Kidney (tissue), 14 donors: Measurements from ENCODE around the gene HECW1. TPM values are rescaled to one million over a fixed set of nuclear protein-coding genes. Genes with fewer than 3 reads are reported as not detected.

Source experiments
- DNase-seq, 5 donors: peaks; one replicate each; pipeline ENCODE4 v3.0.0-alpha.2; 2013 to 2020
- FAIRE-seq: peaks from 2 replicates; lab custom pipeline; 2012; peaks lifted over from hg19 to GRCh38; lab: Jason Lieb, UNC
- H3K27ac ChIP-seq, 2 donors: one replicate each; pipeline ENCODE4 v1.7.0; 2013; ENCODE audit warnings: low read depth in 2 of 2, low read length in 2 of 2, inconsistent platforms in 1 of 2
- H3K27me3 ChIP-seq: one replicate; pipeline ENCODE4 v1.7.1; 2013; ENCODE audit warnings: low read length, inconsistent platforms; ENCODE audit not compliant: control insufficient read depth, insufficient read depth
- H3K36me3 ChIP-seq, 3 donors: one replicate each; pipeline versions ENCODE4 v1.7.0 to v1.7.1; 2013; ENCODE audit warnings: low read length in 3 of 3, control low read depth in 1 of 3, inconsistent platforms in 1 of 3; ENCODE audit not compliant: insufficient read depth in 3 of 3, control insufficient read depth in 2 of 3
- H3K4me1 ChIP-seq, 3 donors: one replicate each; pipeline versions ENCODE4 v1.7.0 to v1.7.1; 2013; ENCODE audit warnings: low read length in 3 of 3, inconsistent platforms in 1 of 3, low read depth in 1 of 3; ENCODE audit not compliant: control insufficient read depth in 2 of 3, insufficient read depth in 2 of 3
- H3K4me3 ChIP-seq, 3 donors: one replicate each; pipeline versions ENCODE4 v1.7.0 to v1.8.1; 2013; ENCODE audit warnings: low read length in 3 of 3, control low read depth in 1 of 3, inconsistent platforms in 1 of 3
- H3K9ac ChIP-seq, 3 donors: one replicate each; pipeline versions ENCODE4 v1.7.0 to v1.7.1; 2013; ENCODE audit warnings: low read length in 3 of 3, control low read depth in 1 of 3, inconsistent platforms in 1 of 3
- H3K9me3 ChIP-seq, 3 donors: one replicate each; pipeline versions ENCODE4 v1.7.0 to v1.7.1; 2013; ENCODE audit warnings: low read length in 3 of 3, control low read depth in 1 of 3, inconsistent platforms in 1 of 3; ENCODE audit not compliant: control insufficient read depth in 2 of 3, insufficient read depth in 1 of 3
- intact Hi-C: fragments of 100-400 bp; cut with DNase I; formaldehyde crosslinking; loops from one replicate; pipeline ENCODE4 v1.11.1; 2022
- polyA plus RNA-seq: library from polyadenylated mRNA; stranded (reverse); fragments of 350-450 nt; fragmentation: Illumina TruSeq; extraction: RNeasy Lipid Tissue Mini Kit (QIAGEN cat#74804); gene quantifications from one replicate; pipeline ENCODE4 v1.2.3, GENCODE V29; 2014; ENCODE audit warnings: low read depth, low replicate concordance; ENCODE audit not compliant: insufficient read depth
- total RNA-seq: library from RNA; stranded (reverse); fragmentation: NEBNext Ultra II Directional; extraction: Animal tissue kit (Norgen Biotek cat#: 25700); gene quantifications from one replicate; pipeline ENCODE4 v1.2.1, GENCODE V29; 2021
- TF ChIP-seq, protein P1 (sequence below): IDR thresholded peaks from 3 replicates; pipeline ENCODE4 v1.5.1; 2012; ENCODE audit warnings: mild to moderate bottlenecking, moderate library complexity, borderline replicate concordance; ENCODE audit not compliant: insufficient read depth; ENCODE audit errors: extremely low read depth
- donor health status: control.
- donor health status: control.
- donor health status: control.
- donor health status: control.
- donor health status: control.
- donor health status: DM: yes; HTN: yes; CAD: no.
- donor health status: Normal renal cell carcinoma (clear cell type).

Gene HECW1
- total and polyA plus RNA-seq, 2 donors from 2014 or later: 0.50 to 7.5 TPM

DNA sequence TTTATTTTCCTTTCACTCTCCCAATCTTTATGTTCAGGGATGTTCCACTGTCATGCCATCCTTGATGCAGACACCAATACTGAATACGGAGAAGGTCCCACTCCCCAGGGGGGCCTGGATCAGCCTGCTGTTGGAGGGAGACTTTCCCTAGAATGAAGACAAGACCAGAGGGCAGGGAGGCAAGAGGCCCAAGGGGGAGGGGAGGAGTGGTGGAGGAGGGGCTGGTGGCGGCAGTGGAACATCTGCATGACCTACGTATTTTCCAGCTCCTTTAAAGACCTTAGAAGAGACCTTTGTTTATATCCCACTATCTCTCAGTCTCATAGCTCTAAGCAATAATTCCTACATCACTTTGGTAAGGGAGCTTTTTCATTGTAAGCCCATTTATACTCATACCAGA lies 183.0 kb downstream of the HECW1 start:
- no peak for FAIRE-seq
- intact Hi-C loops: no loop called here
- TF ChIP-seq, protein P1, sequence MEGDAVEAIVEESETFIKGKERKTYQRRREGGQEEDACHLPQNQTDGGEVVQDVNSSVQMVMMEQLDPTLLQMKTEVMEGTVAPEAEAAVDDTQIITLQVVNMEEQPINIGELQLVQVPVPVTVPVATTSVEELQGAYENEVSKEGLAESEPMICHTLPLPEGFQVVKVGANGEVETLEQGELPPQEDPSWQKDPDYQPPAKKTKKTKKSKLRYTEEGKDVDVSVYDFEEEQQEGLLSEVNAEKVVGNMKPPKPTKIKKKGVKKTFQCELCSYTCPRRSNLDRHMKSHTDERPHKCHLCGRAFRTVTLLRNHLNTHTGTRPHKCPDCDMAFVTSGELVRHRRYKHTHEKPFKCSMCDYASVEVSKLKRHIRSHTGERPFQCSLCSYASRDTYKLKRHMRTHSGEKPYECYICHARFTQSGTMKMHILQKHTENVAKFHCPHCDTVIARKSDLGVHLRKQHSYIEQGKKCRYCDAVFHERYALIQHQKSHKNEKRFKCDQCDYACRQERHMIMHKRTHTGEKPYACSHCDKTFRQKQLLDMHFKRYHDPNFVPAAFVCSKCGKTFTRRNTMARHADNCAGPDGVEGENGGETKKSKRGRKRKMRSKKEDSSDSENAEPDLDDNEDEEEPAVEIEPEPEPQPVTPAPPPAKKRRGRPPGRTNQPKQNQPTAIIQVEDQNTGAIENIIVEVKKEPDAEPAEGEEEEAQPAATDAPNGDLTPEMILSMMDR: no peak
- Histone ChIP-seq H3K36me3 (no peaks in the 10 kb centered on the region), H3K4me3 (no peak overlapping the region), H3K4me1 (no peaks in the 10 kb centered on the region), H3K9me3 (peaks cover 0 to 1% (median 0%) of the 10 kb centered on the region in 3 donors), H3K27me3 (no peaks in the 10 kb centered on the region), H3K27ac (no peak overlapping the region), H3K9ac (no peak overlapping the region)
- DNase-seq: no peak

DNA sequence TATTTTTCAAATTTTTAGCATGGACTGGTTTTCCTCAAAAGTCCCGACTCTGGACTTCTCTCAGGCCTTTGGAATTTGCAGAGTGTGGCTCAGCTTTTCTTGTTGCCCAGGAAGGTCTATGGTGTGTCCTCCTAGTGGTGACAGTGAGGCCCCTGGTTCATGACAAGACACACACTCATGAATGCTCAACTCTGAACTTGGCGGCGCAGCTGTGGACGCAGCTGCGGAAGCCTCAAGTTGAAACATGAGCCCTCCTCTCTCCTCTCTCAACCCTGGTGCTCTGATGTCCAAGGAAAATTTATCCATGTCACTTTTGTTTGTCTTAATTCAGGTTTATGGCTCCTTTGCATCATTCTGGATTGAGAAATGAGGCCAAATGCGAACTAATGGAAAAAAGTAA lies 183.9 kb downstream of the HECW1 start:
- no peaks in the 10 kb centered on the region for H3K27me3 ChIP-seq
- intact Hi-C loops: no loop called here
- H3K4me3 ChIP-seq: no peak overlapping the region
- H3K36me3 ChIP-seq: no peaks in the 10 kb centered on the region
- peak in 4 of 5 donors; percentile 53 to 84 (median 68) for DNase-seq
- no peak overlapping the region for H3K9ac ChIP-seq
- TF ChIP-seq, protein P1: no peak
- FAIRE-seq: no peak
- no peaks in the 10 kb centered on the region for H3K9me3 ChIP-seq
- no peak overlapping the region for H3K27ac ChIP-seq
- H3K4me1 ChIP-seq: no peaks in the 10 kb centered on the region

DNA sequence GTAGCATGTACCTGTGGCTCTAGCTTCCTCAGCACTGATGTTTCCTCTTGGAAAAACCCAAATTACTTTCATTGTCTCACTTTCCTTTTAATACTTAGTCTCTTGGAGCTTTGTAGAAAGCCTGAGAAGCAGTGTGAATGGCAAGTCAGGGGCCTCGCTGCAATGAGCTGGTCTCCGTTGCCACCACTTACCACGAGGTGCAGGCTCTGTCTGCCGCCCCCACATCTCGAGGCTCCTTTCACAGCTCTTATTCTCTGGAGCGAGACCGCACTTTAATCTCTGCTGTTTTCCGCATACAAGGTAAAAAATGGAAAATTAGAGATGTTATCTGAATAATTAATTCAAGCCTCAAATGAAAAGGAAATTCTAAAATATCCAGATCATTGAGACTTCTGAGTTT lies 186.2 kb downstream of the HECW1 start:
- intact Hi-C loops: no loop called here
- DNase-seq (no peak), FAIRE-seq (no peak)
- H3K27me3 ChIP-seq: no peaks in the 10 kb centered on the region
- H3K4me1 ChIP-seq: no peaks in the 10 kb centered on the region
- no peak overlapping the region for H3K9ac ChIP-seq
- no peak overlapping the region for H3K27ac ChIP-seq
- H3K9me3 ChIP-seq: no peaks in the 10 kb centered on the region
- TF ChIP-seq, protein P1: no peak
- no peak overlapping the region for H3K4me3 ChIP-seq
- H3K36me3 ChIP-seq: no peaks in the 10 kb centered on the region

DNA sequence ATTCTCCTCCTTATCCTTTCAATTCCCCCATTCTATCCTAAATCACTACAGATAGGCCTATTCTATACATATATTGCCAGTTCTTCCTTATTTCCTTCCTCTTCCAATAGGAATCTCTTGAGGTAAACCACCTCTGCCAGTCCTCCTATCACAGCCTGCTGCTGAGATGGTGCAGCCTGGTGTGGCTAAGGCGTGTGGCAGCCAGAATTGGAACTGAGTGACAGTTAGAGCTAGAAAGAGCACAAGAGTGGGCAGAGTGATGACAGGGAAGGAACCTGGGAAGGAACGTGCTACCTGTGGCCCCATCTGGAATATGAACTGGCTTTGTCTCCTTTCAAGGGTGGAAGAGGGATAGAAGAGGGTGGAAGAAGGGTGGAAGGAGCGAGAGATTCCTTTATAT lies 187.7 kb downstream of the HECW1 start:
- Histone ChIP-seq H3K4me1 (no peaks in the 10 kb centered on the region), H3K27ac (no peak overlapping the region), H3K36me3 (no peaks in the 10 kb centered on the region), H3K4me3 (no peak overlapping the region), H3K27me3 (no peaks in the 10 kb centered on the region), H3K9ac (no peak overlapping the region), H3K9me3 (no peaks in the 10 kb centered on the region)
- TF ChIP-seq, protein P1: no peak
- no peak for FAIRE-seq
- DNase-seq: no peak
- intact Hi-C loops: no loop called here
